RWPE2 (cell line): ENCODE measurements around the gene PDE6B.
"Not testable (repeated sequence)": the region's sequence is repeated elsewhere in the genome, so short reads cannot be mapped to it uniquely, and the experiment has no call there.

Experiments
- ATAC-seq: fragments of 200-7000 bp; cut with Tn5 transposase; 3 replicates; pipeline ENCODE4 v1.9.1; 2021; ENCODE audit warnings: low read depth
- DNase-seq: peaks from one replicate; pipeline ENCODE4 v3.0.0-alpha.2; 2020; ENCODE audit warnings: low spot score
- H3K27ac ChIP-seq: fragments of 450-650 bp; 2 replicates; pipeline ENCODE4 v1.5.1; 2017; ENCODE audit warnings: mild to moderate bottlenecking; ENCODE audit not compliant: poor library complexity, severe bottlenecking
- H3K27me3 ChIP-seq: fragments of 250-450 bp; sonication (Bioruptor Pico); 2 replicates; pipeline ENCODE4 v1.5.1; 2021; ENCODE audit warnings: mild to moderate bottlenecking, moderate library complexity; ENCODE audit not compliant: insufficient read depth, poor library complexity, severe bottlenecking
- H3K36me3 ChIP-seq: fragments of 250-450 bp; sonication (Bioruptor Pico); 2 replicates; pipeline ENCODE4 v1.5.1; 2020; ENCODE audit warnings: low read depth, mild to moderate bottlenecking, moderate library complexity
- H3K4me1 ChIP-seq: fragments of 250-450 bp; sonication (Bioruptor Pico); 2 replicates; pipeline ENCODE4 v1.5.1; 2021; ENCODE audit warnings: mild to moderate bottlenecking, moderate library complexity; ENCODE audit not compliant: insufficient read depth, poor library complexity, severe bottlenecking
- H3K4me3 ChIP-seq: fragments of 250-450 bp; sonication (Bioruptor Pico); 2 replicates; pipeline ENCODE4 v1.5.1; 2021; ENCODE audit warnings: mild to moderate bottlenecking, moderate library complexity; ENCODE audit not compliant: severe bottlenecking
- H3K9me3 ChIP-seq: fragments of 250-450 bp; sonication (Bioruptor Pico); 2 replicates; pipeline ENCODE4 v1.5.1; 2021; ENCODE audit warnings: mild to moderate bottlenecking, moderate library complexity; ENCODE audit not compliant: severe bottlenecking
- TF ChIP-seq, protein P1 (sequence below): fragments of 450-650 bp; IDR thresholded peaks from one replicate; pipeline ENCODE4 v1.5.1; 2017; ENCODE audit warnings: mild to moderate bottlenecking, moderate library complexity; ENCODE audit not compliant: poor library complexity, severe bottlenecking

Gene PDE6B

DNA sequence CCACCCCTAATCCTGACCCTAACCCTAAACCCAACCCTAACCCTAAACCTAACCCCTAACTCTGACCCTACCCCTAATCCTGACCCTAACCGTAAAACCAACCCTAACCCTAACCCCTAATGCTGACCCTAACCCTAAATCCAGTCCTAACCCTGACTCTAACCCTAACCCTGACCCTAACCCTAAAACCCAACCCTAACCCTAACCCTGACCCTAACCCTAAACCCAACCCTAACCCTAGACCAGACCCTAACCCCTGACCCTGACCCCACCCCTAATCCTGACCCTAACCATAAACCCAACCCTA is 79.6 kb downstream of the PDE6B start:
- TF ChIP-seq, protein P1, sequence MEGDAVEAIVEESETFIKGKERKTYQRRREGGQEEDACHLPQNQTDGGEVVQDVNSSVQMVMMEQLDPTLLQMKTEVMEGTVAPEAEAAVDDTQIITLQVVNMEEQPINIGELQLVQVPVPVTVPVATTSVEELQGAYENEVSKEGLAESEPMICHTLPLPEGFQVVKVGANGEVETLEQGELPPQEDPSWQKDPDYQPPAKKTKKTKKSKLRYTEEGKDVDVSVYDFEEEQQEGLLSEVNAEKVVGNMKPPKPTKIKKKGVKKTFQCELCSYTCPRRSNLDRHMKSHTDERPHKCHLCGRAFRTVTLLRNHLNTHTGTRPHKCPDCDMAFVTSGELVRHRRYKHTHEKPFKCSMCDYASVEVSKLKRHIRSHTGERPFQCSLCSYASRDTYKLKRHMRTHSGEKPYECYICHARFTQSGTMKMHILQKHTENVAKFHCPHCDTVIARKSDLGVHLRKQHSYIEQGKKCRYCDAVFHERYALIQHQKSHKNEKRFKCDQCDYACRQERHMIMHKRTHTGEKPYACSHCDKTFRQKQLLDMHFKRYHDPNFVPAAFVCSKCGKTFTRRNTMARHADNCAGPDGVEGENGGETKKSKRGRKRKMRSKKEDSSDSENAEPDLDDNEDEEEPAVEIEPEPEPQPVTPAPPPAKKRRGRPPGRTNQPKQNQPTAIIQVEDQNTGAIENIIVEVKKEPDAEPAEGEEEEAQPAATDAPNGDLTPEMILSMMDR: no peak
- H3K36me3 ChIP-seq: peaks cover 3% of the 10 kb centered on the region; the same call in 1 of the 2 replicates
- ATAC-seq: no peak
- no peaks in the 10 kb centered on the region for H3K27me3 ChIP-seq
- no peaks in the 10 kb centered on the region for H3K9me3 ChIP-seq
- no peak overlapping the region for H3K27ac ChIP-seq
- H3K4me1 ChIP-seq: no peaks in the 10 kb centered on the region
- DNase-seq: no peak
- H3K4me3 ChIP-seq: no peak overlapping the region

DNA sequence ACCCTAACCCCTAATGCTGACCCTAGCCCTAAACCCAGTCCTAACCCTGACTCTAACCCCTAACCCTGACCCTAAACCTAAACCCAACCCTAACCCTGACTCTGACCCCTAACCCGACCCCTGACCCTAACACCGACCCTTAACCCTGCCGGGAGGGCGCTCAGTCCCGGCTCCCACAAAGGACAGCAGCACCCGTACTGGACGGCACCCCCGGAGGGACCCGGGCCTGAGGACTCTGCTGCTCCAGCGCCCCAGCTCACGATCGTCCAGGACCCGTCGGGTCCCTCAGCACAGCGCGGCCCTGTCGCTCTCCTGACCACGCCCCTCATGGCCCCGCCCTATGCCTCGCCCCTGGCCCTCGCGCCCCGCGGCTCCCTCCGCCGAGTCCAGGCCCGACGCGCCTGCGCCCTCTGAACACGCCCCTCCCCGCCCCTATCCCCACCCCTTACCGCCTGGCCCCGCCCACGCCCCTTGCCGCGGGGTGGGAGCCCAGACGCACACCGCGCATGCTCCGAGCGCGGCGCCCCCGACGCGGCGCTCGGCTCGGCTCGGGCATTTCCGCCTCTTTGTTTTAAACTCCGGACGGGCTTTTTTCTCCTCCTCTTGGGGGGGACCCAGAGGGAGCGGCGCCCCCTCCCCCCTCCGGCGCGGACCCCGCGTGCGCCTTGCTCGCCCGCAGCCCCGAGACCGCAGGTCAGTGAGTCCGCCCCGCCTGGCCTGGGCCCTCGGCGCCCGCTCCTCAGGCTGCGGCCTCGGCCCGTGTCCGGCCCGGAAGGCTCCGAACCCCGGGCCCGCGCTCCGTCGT is 80.1 kb downstream of the PDE6B start, which contains the start of gene PCGF3:
TSS of gene PCGF3 (plus strand) at position 555 of the 805 bp plus-strand sequence. CDS start 27,849 bp downstream, outside the sequence.
- H3K36me3 ChIP-seq: peaks cover 9% of the 10 kb centered on the region; the same call in 1 of the 2 replicates
- TF ChIP-seq, protein P1: no peak
- no peaks in the 10 kb centered on the region for H3K27me3 ChIP-seq
- H3K4me3 ChIP-seq: peak within 1 kb of the TSS; percentile 97
- DNase-seq (peak; percentile 92), ATAC-seq (peak; percentile 93)
- no peaks in the 10 kb centered on the region for H3K9me3 ChIP-seq
- H3K27ac ChIP-seq: peak within 1 kb of the TSS; percentile 57
- H3K4me1 ChIP-seq: no peaks in the 10 kb centered on the region

DNA sequence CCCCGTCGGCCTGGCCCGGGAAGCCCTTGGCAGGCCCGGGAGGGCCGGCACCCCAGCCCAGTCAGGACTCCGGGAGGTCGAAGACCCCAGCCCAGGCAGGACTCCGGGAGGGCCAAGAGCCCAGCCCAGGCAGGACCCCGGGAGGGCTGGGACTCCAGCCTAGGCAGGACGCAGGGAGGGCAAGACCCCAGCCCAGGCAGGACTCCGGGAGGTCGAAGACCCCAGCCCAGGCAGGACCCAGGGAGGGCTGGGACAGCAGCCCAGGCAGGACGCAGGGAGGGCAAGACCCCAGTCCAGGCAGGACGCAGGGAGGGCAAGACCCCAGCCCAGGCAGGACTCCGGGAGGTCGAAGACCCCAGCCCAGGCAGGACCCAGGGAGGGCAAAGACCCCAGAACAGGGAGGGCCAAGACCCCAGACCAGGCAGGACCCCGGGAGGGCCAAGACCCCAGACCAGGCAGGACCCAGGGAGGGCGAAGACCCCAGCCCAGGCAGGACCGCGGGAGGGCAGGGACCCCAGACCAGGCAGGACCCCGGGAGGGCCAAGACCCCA is 80.8 kb downstream of the PDE6B start:
- not testable (repeated sequence) for H3K9me3 ChIP-seq, H3K4me1 ChIP-seq, ATAC-seq, H3K27me3 ChIP-seq, DNase-seq
- Histone ChIP-seq H3K4me3 (peak overlapping the region; percentile 97), H3K27ac (peak overlapping the region; percentile 57), H3K36me3 (peaks cover 10% of the 10 kb centered on the region; the same call in 1 of the 2 replicates)

DNA sequence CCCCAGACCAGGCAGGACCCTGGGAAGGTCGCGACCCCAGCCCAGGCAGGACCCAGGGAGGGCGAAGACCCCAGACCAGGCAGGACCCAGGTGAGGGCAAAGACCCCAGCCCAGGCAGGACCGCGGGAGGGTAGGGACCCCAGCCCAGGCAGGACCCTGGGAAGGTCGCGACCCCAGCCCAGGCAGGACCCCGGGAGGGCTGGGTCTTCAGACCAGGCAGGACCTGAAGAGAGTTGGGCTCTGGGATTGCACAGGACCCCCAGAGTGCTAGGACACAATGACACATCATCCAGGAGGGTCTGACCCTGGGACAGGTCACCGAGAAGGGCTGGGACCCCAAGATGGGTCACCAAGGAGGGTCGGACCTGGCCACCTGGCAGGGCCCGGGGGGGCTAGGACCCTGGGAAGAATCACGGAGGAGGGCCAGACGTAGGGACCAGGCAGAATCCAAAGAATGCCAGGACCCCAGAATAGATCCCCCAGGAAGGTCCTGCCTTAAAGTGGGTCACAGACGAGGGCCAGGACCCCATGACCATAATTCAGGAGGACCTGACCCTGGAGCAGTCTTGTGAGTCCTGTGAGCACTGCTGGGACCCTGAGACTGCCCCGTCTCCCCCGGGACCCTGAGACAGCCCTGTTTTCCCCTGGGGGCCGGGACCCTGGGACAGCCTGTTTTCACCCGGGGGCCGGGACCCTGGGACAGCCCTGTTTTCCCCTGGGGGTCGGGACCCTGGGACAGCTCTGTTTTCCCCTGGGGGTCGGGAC is 81.6 kb downstream of the PDE6B start:
- TF ChIP-seq, protein P1: no peak
- Histone ChIP-seq H3K9me3 (no peaks in the 10 kb centered on the region), H3K27ac (no peak overlapping the region), H3K36me3 (peaks cover 13% of the 10 kb centered on the region), H3K4me1 (no peaks in the 10 kb centered on the region), H3K4me3 (peak overlapping the region; percentile 13), H3K27me3 (no peaks in the 10 kb centered on the region)
- ATAC-seq (no peak), DNase-seq (peak; percentile 34)

DNA sequence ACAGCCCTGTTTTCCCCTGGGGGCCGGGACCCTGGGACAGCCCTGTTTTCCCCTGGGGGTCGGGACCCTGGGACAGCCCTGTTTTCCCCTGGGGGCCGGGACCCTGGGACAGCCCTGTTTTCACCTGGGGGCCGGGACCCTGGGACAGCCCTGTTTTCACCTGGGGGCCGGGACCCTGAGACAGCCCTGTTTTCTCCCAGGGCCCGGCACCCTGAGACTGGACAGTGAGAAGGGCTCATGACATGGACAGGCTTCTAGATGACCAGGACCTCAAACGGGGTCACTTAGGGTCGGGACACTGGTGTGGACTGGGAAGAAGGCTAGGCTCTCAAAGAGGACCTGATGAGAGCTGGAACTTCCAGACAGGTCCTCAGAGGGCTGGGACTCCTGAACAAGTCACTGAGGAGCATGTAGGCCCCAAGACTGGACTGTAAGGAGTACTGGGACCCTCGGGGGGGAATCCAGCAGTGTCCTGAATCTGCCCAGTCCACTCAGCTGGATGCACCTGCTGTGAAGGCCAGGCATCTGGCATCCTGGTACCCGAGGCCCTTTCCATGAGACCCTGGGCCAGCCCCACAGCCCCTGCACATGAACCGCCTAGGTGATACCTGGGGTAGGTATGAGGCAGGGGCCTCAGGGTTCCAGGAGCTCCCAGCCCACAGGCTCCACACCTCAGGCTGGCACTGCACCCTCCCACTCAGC is 82.7 kb downstream of the PDE6B start:
- no peaks in the 10 kb centered on the region for H3K4me1 ChIP-seq
- H3K4me3 ChIP-seq: no peak overlapping the region
- DNase-seq: peak; percentile 46
- TF ChIP-seq, protein P1: no peak
- H3K27me3 ChIP-seq: no peaks in the 10 kb centered on the region
- H3K27ac ChIP-seq: no peak overlapping the region
- no peak for ATAC-seq
- no peaks in the 10 kb centered on the region for H3K9me3 ChIP-seq
- peaks cover 19% of the 10 kb centered on the region for H3K36me3 ChIP-seq
